COLO829 (cell line): Measurements from ENCODE around the gene NTSR1.
A peak's percentile ranks its signal among the peaks of the same experiment; 100 is the strongest.

Experiments
- DNase-seq: peaks from one replicate; pipeline ENCODE4 v3.0.0; 2012; ENCODE audit warnings: low spot score

The NTSR1 gene

DNA sequence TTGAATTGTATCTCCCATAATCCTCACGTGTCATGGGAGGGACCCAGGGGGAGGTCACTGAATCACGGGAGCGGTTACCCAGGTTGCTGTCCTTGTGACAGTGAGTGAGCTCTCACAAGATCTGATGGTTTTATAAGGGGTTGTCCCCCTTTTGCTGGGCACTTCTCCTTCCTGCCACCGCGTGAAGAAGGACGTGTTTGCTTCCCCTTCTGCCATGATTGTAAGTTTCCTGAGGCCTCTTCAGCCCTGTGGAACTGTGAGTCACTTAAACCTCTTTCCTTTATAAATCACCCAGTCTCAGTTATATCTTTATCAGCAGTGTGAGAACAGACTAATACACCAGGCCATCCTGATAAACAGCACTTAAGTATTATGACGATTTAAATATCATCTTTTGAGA lies 78.7 kb downstream of the NTSR1 start:
- DNase-seq = no peak

DNA sequence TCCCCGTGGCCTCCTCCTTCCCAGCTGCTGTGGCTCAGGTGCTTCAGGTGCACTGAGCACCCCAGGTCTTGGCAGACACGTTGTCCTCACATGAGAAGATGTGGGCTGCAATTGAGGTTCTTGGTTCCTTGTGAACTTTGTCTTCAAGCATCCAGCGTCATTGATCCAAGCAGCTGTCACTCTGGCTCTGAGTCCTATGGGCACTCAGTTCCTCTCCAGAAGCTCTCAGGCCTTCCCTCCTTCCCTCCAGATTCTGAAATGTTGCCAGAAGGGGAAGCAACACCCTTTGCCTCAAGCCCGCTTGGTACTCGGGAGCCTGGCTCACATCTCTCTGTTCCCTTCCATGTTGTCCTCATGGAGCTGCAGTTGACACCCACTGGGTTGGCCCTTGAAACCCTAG lies 79.2 kb downstream of the NTSR1 start:
- no peak for DNase-seq

DNA sequence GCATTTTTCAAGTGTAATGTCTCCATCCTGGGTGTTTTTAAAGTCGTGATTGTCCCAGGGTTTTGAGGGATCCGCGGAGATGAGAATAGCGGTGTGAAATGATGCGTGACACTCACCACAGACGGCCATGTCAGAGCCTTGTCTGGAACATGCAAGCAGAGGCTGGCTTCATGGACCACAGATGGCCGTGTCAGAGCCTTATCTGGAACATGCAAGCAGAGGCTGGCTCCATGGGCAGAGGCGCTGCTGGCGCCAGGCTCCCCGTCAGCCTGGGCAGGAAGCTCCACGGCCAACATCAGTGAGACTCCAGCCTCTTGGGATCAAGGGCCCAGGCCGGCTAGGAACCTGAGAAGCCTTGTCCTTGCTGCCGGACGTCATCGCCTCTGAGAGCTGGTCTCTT lies 80.0 kb downstream of the NTSR1 start:
- no peak for DNase-seq

DNA sequence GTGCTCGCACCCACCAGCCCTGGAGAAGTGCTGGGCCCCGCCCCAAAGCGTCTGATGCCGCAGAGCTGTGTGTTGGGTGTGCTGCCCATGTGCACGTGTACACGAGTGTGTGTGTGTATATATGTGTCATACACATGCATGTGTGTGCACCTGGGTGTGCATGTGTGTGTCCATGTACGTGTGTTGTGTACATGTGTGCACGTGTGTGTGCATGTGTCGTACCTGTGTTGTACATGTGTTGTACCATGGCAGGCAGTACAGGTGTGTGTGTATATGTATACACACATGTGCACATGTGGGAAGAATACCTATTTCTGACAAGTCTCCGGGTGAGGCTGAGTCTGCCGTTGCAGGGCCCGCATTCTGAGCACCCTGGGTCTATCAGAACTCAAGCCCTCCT lies 81.4 kb downstream of the NTSR1 start:
- no peak for DNase-seq

DNA sequence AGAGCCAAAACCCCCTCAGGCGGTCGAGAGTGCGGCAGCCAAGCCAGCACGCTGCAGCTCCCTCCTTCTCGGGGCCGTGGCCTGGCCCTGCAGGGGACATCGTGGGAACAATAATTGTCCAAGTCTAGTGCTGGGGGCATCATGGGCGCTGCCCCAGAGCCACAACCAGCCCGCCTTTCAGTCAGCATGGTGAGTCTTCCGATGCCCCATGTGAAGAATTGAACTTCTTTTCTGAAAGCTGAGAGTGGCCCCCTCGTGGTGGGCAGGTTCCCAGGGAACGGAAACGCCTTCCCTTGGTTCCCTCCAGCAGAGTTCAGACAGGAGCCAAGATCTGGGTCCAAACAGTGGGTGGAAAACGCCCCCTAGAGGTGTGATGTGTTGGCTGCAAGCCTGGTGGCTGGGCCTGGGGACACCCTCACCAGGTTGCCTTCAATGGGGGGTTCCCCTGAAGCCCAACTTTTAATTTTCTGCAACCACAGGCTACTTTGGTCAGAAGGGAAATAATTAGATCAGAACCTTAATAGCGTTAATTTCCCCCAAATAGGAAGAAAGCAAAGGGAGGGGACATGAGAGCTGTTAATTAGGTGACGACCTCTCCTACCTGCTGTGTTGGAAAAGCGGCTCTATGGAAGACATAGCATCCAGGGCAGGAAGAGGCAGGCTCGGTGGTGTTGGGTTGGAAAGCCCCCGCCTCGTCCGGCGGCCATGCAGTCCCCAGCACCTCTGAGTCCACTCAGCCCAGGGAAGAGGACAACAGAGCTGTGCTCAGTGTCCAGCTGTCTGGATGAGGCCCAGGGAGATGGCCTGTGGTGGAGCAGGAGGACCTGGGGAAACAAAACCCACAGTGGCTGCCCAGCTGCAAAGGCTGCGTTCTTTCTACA lies 82.9 kb downstream of the NTSR1 start:
- peak; percentile 97 for DNase-seq

DNA sequence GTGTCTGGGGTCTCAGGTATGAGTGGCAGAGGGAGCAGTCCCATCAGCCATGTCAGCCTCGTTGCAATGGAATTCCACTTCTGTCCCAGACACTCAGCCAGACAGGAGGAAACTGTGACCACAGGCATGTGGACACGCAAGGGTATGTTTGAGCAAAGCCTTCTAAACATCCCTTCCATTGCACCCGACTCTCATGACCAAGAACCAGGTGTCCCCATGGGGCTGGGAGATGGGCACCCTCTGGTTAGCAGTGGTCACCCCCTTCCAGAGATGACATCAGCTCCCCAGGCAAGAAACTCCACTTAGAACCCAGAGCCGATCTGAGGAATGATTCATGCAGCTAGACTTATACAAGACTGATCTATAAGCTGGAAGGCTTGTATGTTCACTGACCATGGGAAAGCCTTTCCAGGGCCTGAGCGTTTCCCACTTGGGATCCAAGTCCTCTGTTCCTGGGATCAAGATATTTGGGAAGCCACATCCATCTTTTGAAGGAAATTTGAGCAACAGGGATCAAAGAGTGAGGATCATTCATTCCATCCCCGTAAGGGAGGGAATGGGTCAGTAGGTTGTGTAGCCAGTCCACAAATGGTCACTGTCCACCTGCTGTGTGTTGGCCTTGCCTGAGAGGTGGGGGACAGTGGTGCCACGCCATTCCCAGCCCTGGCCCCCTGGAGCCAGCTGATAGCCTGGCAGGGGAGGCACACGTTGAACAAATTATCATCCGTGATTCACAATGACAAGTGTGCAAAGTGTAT lies 83.7 kb downstream of the NTSR1 start:
- DNase-seq = no peak

DNA sequence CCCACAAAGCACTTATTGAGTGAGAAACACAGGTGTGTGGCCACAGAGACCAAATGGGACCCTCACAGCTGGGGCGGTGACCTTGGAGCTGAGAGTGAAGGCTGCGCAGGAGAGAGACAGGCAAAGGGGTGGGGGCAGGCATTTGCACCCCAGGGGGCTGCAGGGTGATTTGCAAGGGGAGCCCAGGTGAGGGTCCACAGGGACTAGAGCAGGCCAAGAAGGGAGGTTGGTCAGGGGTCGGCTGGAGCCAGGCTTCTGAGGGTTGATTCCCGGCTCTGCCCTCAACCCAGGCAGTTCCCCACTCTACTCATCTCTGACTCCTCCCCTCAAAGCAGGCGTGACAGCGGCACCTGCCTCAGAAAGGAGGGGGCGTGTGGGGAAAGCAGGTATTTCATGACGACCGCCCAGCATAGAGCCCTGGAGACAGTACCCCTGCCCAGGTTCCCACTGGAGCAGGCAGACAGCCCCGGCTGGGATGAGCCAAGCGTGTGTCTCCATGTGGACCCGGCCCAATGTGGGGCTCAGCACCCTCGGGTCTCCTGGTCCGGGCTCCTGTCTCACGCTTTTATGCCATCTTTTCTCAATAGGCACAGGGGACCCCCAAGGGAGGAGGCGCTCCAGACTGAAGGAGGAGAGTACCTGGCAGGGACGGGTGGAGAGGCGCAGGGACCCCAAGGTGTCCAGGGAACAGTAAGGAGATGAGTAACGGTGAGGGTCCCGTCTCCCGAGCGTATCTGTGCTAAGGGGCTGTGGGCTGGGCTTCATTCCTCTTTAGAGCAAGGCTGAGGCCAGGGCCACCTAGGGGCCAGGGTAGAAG lies 84.5 kb downstream of the NTSR1 start:
- DNase-seq = no peak

DNA sequence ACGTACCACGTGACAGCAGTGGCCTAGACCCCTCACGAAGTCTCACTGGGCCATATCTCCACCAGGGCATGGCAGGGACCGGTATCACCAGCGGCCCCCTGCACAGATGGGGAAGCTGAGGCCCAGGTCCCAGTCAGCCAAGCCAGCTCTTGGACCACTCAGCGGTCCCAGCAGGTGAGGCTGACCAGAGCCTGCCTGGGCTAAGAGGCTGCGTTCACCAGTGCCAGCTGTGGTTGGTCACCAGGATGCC lies 85.0 kb downstream of the NTSR1 start:
- DNase-seq = no peak

DNA sequence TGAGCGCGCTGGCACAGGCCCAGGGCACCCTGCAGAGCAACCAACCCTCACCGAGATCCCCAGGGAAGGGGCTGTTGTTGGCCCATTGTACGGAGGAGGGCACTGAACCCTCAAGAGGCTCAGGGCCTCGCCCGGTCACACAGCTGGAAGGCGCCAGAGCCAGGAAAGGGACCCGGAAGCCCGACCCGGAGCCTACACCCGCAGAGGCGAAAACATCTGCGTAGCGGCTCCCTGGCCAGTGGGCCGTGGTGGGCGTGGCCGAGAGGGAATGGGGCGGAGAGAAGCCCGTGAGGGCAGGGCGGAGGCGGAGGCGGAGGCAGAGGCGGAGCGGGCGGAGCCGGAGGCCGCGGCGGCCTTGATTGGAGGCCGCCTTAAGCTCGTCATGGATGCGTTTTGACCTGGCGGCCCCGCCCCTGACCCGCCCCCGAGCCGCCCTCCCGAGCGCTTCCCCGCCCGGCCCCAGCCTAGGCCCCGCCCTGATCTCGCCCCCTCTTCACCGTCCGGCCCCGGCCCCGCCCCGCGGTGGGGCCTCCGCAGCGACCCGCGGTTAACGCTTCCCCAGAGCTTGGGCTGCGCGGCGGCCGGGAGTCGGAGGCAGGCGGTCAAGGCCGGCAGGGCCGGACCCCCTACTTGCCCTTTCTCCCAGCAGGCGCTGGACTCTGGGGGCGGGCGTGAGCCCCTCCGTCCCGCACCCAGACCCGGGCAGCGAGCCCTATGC lies 85.5 kb downstream of the NTSR1 start:
- peak; percentile 98 for DNase-seq

DNA sequence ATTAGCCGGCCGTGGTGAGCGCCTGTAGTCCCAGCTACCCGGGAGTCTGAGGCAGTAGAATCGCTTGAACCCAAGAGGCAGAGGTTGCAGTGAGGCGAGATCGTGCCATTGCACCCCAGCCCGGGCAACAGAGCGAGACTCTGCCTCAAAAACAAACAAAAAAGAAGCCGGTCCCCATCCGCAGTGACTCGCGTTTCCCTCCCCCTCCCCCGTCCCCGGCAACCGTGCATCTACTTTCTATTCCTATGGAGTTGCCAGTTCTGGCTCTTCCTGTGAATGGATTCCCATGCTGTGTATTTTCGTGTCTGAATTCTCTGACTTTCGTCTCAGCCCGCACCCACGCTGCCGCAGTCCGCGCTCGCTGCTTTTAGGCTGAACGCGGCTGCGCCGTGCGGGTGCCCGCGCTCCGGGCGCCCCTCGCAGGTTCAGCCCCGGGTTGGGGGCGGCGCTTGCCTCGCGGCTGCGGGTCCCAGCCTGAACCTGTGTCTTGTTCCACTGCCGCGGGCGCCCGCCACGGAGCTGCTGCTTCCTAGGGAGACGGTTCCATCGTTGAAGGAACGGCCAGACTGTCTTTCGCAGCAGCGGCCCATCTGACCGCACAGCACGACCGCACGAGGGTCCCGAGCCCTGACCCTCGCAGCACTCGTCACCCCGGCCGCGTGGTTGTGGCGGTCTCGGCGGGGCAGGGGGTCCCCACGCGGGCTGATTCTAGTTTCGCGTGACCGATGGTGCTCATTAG lies 86.6 kb downstream of the NTSR1 start:
- no peak for DNase-seq

DNA sequence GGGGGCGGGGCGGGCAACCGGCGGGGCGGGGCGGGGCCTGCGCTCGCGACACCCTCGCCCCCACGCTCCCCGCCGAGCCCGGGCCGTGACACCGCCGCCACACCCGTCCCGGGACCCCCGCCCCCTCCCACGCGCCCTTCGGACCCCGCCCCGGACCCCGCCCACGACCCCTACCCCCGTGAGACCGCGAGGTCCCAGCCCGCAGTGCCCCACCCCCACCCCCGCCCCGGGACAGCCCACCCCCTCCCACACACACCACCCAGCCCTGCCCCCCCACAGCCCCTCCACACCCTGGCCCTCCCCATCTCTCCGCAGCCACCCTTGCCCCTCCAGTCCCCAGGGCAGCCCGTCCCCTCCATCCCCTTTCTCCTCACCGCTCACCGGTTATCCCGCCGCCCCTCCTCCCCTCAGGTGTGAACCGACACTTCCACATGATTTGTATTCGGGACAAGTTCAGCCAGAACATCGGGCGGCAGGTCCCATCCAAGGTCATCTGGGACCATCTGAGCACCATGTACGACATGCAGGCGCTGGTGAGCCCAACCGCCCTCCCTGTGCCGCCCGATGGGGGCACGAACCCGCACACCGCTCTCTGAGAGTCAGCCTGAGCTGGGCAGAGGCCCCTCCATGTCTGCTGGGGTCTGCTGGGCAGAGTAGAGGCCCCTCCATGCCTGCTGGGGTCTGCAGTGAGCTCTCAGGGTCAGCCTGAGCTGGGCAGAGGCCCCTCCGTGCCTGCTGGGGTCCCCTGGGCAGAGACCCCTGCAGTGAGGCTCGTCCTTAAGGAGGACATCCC lies 88.3 kb downstream of the NTSR1 start:
- DNase-seq = no peak

DNA sequence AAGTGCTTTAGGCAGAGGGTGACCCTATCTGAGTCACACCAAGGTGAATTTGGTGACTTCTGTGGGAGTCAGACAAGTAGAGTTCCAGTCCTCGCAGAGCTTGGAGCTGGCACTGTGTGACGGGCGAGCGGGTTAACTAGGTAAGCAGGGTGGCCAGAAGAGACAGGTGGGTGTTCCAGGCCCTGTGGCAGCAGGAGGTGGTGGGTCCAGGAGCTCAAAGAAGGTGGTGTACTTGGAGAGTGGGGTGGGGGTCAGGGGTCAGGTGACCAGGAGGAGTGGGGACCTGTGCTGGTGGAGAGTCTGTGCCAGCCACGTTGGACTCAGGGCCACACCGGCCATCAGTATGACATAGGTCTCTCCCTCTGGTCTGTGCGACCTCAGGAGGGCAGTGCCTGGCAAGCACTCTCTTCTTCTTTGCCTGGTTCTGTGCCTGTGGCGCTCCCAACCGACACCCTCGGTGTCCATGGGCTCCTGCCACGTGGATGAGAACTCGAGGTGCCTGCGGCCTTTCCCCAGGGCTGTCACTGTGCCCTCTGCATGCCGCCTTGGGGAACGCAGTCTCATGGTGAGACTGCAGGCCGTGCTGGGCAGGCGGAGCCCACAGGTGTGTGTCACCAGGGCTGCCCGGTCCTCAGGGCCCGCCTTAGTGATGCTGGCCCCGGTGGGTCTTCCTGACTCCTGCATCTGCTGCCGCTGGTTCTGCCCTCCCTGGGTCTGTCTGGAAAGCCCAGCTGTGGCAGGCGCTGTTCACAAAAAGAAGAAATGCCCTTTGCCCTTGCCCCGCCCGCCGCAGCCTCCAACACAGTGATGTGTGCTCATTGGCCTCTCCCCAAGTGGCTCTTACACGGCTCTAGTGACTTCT lies 89.3 kb downstream of the NTSR1 start:
- DNase-seq = no peak

DNA sequence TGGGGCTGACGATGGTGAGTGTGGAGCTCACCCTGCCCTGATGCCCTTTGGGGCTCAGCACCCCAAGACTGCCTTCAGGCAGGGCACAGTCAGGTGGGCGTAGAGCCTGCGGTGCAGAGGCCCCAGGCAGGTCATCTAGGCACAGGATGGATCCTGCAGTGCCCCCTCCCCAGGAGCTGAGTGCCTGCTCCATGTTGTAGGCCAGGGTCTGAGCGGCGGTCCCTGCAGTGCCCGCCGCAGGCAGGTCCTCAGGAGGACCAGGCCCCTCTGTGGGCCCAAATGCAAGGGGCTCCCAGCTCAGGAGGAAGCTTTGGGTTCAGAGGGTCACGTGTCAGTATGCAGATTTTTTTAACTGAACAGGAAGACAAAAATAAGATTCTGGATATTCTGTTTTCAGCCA lies 90.4 kb downstream of the NTSR1 start:
- DNase-seq = no peak

DNA sequence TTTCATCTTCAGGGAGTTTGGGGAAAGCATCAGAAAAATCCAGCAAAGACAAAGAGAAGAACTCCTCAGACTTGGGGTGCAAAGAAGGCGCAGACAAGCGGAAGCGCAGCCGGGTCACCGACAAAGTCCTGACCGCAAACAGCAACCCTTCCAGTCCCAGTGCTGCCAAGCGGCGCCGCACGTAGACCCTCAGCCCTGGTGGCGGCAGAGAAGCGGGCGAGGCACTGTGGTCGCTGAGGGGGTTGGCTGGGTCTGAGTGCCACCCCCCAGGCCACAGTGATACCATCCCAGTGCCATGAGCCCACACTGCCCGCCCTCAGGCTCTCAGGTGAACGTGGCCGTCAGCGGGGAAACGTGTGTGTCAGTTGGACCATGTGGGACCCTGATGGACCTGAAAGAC lies 90.8 kb downstream of the NTSR1 start:
- DNase-seq = no peak

DNA sequence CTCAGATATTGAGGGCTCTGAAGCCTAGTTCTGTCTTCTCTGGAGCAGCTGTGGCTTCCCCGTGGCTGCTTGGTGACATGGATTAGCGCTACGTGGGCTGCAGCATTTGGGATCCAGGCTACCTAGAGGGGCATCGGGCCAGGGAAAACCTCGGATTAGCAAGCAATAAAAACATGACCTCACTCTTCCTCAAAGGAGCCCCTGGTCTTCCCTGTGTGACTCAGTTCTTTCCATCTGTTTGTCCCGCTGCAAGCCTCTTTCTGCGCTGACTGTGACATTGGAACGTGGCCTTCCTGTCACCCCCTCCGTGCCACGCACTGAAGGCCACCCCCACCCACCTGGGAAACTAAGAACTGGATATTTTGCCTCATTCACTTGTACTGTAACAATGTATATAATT lies 91.2 kb downstream of the NTSR1 start:
- no peak for DNase-seq

DNA sequence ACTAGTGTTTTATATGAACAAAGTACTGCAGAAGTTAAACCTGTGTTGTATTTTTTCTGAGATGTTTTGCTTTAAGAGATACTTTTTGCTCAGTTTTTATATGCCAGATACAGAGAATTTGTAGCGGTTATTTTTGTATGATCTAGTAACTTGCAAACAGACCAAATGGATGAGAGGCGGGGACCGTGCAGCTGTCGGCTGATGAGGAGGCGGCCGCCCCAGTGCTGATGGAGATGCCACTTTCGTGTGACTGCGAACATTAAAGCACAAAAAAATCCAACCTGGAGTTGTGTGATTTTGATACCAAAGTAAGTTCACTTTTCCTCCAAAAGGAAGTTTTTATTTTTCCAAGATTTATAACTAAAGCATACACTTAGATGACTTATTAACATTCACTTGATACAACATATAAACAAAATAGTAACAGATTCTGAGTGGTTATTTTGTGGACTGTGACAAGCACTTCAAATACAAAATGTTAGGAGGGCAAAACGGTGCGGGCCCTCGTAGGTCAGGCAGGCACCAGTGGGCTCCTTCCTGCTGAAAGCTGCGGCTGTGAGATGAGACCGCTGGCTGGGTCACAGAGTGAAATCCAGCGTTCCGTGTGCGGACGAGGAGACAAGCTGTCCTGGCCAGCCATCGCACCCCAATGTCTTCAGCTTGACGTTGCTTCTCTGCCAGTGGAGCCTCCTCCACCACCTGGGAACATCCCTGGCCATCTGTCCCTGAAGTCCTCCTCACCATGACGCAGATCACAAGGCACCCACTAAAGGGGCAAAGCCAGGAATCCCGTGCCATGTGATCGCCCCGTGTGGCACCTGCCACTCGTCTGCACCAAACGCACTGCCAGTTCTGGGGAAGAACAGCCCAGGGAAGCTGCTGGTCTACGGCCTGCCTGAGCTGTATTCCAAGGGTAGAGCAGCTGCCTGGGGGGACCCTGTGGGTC lies 92.0 kb downstream of the NTSR1 start:
- no peak for DNase-seq

DNA sequence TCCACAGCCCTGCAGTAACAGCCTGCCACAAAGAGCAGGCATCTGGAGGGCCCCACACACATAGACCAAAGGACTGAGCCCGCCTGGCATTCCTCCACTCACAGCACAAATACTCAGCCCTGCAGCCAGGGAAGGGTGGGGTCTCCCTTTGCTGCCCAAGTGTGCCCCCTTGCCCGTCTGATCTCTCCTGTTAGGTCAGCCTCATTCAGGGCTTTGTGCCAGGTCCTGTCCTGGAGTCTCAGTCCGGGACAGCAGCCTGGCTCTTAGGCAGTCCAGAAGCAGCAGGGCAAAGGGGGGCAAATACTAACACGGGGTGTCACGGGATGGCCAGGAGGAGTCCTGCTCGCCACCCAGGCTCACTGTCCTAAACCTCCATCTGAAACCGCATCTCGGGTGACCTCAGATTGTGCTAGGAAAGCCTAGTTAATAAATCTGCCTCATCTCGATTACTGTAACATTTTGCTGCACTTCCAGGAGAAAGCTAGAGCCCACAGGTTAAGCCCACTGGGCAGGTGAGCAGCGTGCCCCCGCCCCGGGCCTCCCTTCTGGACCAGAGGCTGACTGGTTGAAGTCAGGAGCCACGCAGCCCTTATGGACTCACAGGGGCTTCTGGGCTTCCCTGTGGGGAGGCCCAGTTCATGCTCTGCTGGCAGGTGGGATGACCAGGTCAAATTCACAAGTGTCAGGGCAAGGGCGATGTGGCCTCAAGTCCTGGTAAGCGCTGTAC lies 92.8 kb downstream of the NTSR1 start:
- no peak for DNase-seq
